Measurements from ENCODE around the gene SYT14. TPM values are rescaled to one million over a fixed set of nuclear protein-coding genes. Genes with fewer than 3 reads are reported as not detected.
"Not testable (repeated sequence)": the region's sequence is repeated elsewhere in the genome, so short reads cannot be mapped to it uniquely, and the experiment has no call there.

The SYT14 gene
- polyA plus RNA-seq, 1 donor: 1.0 TPM

- no peaks in the 10 kb centered on the region for H3K9me3 ChIP-seq (ENCODE audit: control insufficient read depth, low read depth, low read length)
- no peaks in the 10 kb centered on the region for H3K4me1 ChIP-seq (ENCODE audit: control insufficient read depth, insufficient read depth, low read length)
- WGBS (ENCODE audit: insufficient coverage, low lambda C conversion rate): no CpG with 5 or more reads among the region's 1 CpG
- H3K36me3 ChIP-seq (ENCODE audit: control insufficient read depth, insufficient read depth, low read length): no peaks in the 10 kb centered on the region
- H3K4me3 ChIP-seq (ENCODE audit: low read length): no peak overlapping the region
- H3K27me3 ChIP-seq (ENCODE audit: control insufficient read depth, insufficient read depth, low read length): no peaks in the 10 kb centered on the region
- no peak for DNase-seq
- H3K27ac ChIP-seq (ENCODE audit: low read length): no peak overlapping the region
Measured at GRCh38 chr1:209900734-209901133, 37.3 kb upstream of the SYT14 start.

- H3K36me3 ChIP-seq (ENCODE audit: control insufficient read depth, insufficient read depth, low read length): no peaks in the 10 kb centered on the region
- H3K4me3 ChIP-seq (ENCODE audit: low read length): no peak overlapping the region
- no peaks in the 10 kb centered on the region for H3K27me3 ChIP-seq (ENCODE audit: control insufficient read depth, insufficient read depth, low read length)
- no peak for DNase-seq
- H3K9me3 ChIP-seq (ENCODE audit: control insufficient read depth, low read depth, low read length): no peaks in the 10 kb centered on the region
- no peak overlapping the region for H3K27ac ChIP-seq (ENCODE audit: low read length)
- WGBS (ENCODE audit: insufficient coverage, low lambda C conversion rate): no CpG with 5 or more reads among the region's 2 CpGs
- H3K4me1 ChIP-seq (ENCODE audit: control insufficient read depth, insufficient read depth, low read length): no peaks in the 10 kb centered on the region
Measured at GRCh38 chr1:209901211-209901610, 36.8 kb upstream of the SYT14 start.

GRCh38 chr1:209904774-209905173 lies 33.2 kb upstream of the SYT14 start:
- H3K27me3 ChIP-seq (ENCODE audit: control insufficient read depth, insufficient read depth, low read length); H3K9me3 ChIP-seq (ENCODE audit: control insufficient read depth, low read depth, low read length); H3K27ac ChIP-seq (ENCODE audit: low read length); DNase-seq; H3K36me3 ChIP-seq (ENCODE audit: control insufficient read depth, insufficient read depth, low read length); H3K4me3 ChIP-seq (ENCODE audit: low read length); H3K4me1 ChIP-seq (ENCODE audit: control insufficient read depth, insufficient read depth, low read length): not testable (repeated sequence)
- no CpG with 5 or more reads among the region's 1 CpG for WGBS (ENCODE audit: insufficient coverage, low lambda C conversion rate)

- Histone ChIP-seq H3K4me1 (ENCODE audit: control insufficient read depth, insufficient read depth, low read length) (no peaks in the 10 kb centered on the region), H3K27me3 (ENCODE audit: control insufficient read depth, insufficient read depth, low read length) (no peaks in the 10 kb centered on the region), H3K36me3 (ENCODE audit: control insufficient read depth, insufficient read depth, low read length) (no peaks in the 10 kb centered on the region), H3K27ac (ENCODE audit: low read length) (no peak overlapping the region), H3K4me3 (ENCODE audit: low read length) (no peak overlapping the region), H3K9me3 (ENCODE audit: control insufficient read depth, low read depth, low read length) (no peaks in the 10 kb centered on the region)
- no CpG with 5 or more reads among the region's 3 CpGs for WGBS (ENCODE audit: insufficient coverage, low lambda C conversion rate)
- no peak for DNase-seq
Measured at GRCh38 chr1:209911746-209912145, 26.3 kb upstream of the SYT14 start.

GRCh38 chr1:209912306-209912705 lies 25.7 kb upstream of the SYT14 start:
- Histone ChIP-seq H3K4me3 (ENCODE audit: low read length) (no peak overlapping the region), H3K27ac (ENCODE audit: low read length) (no peak overlapping the region), H3K27me3 (ENCODE audit: control insufficient read depth, insufficient read depth, low read length) (no peaks in the 10 kb centered on the region), H3K36me3 (ENCODE audit: control insufficient read depth, insufficient read depth, low read length) (no peaks in the 10 kb centered on the region), H3K9me3 (ENCODE audit: control insufficient read depth, low read depth, low read length) (no peaks in the 10 kb centered on the region), H3K4me1 (ENCODE audit: control insufficient read depth, insufficient read depth, low read length) (no peaks in the 10 kb centered on the region)
- no peak for DNase-seq
- no CpG with 5 or more reads among the region's 2 CpGs for WGBS (ENCODE audit: insufficient coverage, low lambda C conversion rate)

GRCh38 chr1:209919637-209920036 lies 18.4 kb upstream of the SYT14 start:
- not testable (repeated sequence) for H3K27ac ChIP-seq (ENCODE audit: low read length); H3K27me3 ChIP-seq (ENCODE audit: control insufficient read depth, insufficient read depth, low read length); H3K4me1 ChIP-seq (ENCODE audit: control insufficient read depth, insufficient read depth, low read length); H3K36me3 ChIP-seq (ENCODE audit: control insufficient read depth, insufficient read depth, low read length); H3K4me3 ChIP-seq (ENCODE audit: low read length); H3K9me3 ChIP-seq (ENCODE audit: control insufficient read depth, low read depth, low read length); DNase-seq
- WGBS (ENCODE audit: insufficient coverage, low lambda C conversion rate): 80% methylated on average over 5 of the region's 12 CpGs

- Histone ChIP-seq H3K27ac (ENCODE audit: low read length) (no peak overlapping the region), H3K36me3 (ENCODE audit: control insufficient read depth, insufficient read depth, low read length) (no peaks in the 10 kb centered on the region), H3K4me3 (ENCODE audit: low read length) (no peak overlapping the region), H3K4me1 (ENCODE audit: control insufficient read depth, insufficient read depth, low read length) (no peaks in the 10 kb centered on the region), H3K27me3 (ENCODE audit: control insufficient read depth, insufficient read depth, low read length) (no peaks in the 10 kb centered on the region), H3K9me3 (ENCODE audit: control insufficient read depth, low read depth, low read length) (no peaks in the 10 kb centered on the region)
- no CpG with 5 or more reads among the region's 1 CpG for WGBS (ENCODE audit: insufficient coverage, low lambda C conversion rate)
- DNase-seq: no peak
Measured at GRCh38 chr1:209920844-209921243, 17.2 kb upstream of the SYT14 start.

- no peaks in the 10 kb centered on the region for H3K4me1 ChIP-seq (ENCODE audit: control insufficient read depth, insufficient read depth, low read length)
- H3K36me3 ChIP-seq (ENCODE audit: control insufficient read depth, insufficient read depth, low read length): no peaks in the 10 kb centered on the region
- no peak overlapping the region for H3K27ac ChIP-seq (ENCODE audit: low read length)
- no peaks in the 10 kb centered on the region for H3K9me3 ChIP-seq (ENCODE audit: control insufficient read depth, low read depth, low read length)
- H3K4me3 ChIP-seq (ENCODE audit: low read length): no peak overlapping the region
- no peak for DNase-seq
- H3K27me3 ChIP-seq (ENCODE audit: control insufficient read depth, insufficient read depth, low read length): no peaks in the 10 kb centered on the region
Measured at GRCh38 chr1:209924390-209924789, 13.6 kb upstream of the SYT14 start.

- Histone ChIP-seq H3K27me3 (ENCODE audit: control insufficient read depth, insufficient read depth, low read length) (no peaks in the 10 kb centered on the region), H3K4me1 (ENCODE audit: control insufficient read depth, insufficient read depth, low read length) (no peaks in the 10 kb centered on the region), H3K27ac (ENCODE audit: low read length) (no peak overlapping the region), H3K9me3 (ENCODE audit: control insufficient read depth, low read depth, low read length) (no peaks in the 10 kb centered on the region), H3K36me3 (ENCODE audit: control insufficient read depth, insufficient read depth, low read length) (no peaks in the 10 kb centered on the region), H3K4me3 (ENCODE audit: low read length) (no peak overlapping the region)
- no peak for DNase-seq
- WGBS (ENCODE audit: insufficient coverage, low lambda C conversion rate): no CpG with 5 or more reads among the region's 3 CpGs
Measured at GRCh38 chr1:209926045-209926444, 12.0 kb upstream of the SYT14 start.

- Histone ChIP-seq H3K4me1 (ENCODE audit: control insufficient read depth, insufficient read depth, low read length) (no peaks in the 10 kb centered on the region), H3K27ac (ENCODE audit: low read length) (no peak overlapping the region), H3K4me3 (ENCODE audit: low read length) (no peak overlapping the region), H3K27me3 (ENCODE audit: control insufficient read depth, insufficient read depth, low read length) (no peaks in the 10 kb centered on the region), H3K9me3 (ENCODE audit: control insufficient read depth, low read depth, low read length) (no peaks in the 10 kb centered on the region), H3K36me3 (ENCODE audit: control insufficient read depth, insufficient read depth, low read length) (no peaks in the 10 kb centered on the region)
- no peak for DNase-seq
Measured at GRCh38 chr1:209927466-209927865, 10.6 kb upstream of the SYT14 start.

GRCh38 chr1:209929751-209930150 lies 8.3 kb upstream of the SYT14 start:
- no peaks in the 10 kb centered on the region for H3K9me3 ChIP-seq (ENCODE audit: control insufficient read depth, low read depth, low read length)
- no peak overlapping the region for H3K27ac ChIP-seq (ENCODE audit: low read length)
- no peaks in the 10 kb centered on the region for H3K36me3 ChIP-seq (ENCODE audit: control insufficient read depth, insufficient read depth, low read length)
- no peaks in the 10 kb centered on the region for H3K4me1 ChIP-seq (ENCODE audit: control insufficient read depth, insufficient read depth, low read length)
- H3K27me3 ChIP-seq (ENCODE audit: control insufficient read depth, insufficient read depth, low read length): no peaks in the 10 kb centered on the region
- H3K4me3 ChIP-seq (ENCODE audit: low read length): no peak overlapping the region
- no peak for DNase-seq
